Loucy (cell line): Measurements from ENCODE around the gene NEO1.

Source experiments
- H2AFZ ChIP-seq: fragments of 200-600 bp; sonication (generic); 2 replicates; pipeline ENCODE4 v1.6.0; 2016; ENCODE audit warnings: antibody characterized with exemption, mild to moderate bottlenecking, low read length, moderate library complexity
- H3F3A ChIP-seq: fragments of 200-600 bp; 2 replicates; pipeline ENCODE4 v1.6.0; 2016; ENCODE audit warnings: antibody characterized with exemption, low read depth, mild to moderate bottlenecking
- H3K27me3 ChIP-seq: fragments of 200-600 bp; sonication (generic); 2 replicates; pipeline ENCODE4 v1.6.1; 2014; ENCODE audit warnings: low read length, mild to moderate bottlenecking; ENCODE audit not compliant: insufficient read depth, poor library complexity, severe bottlenecking
- H3K36me3 ChIP-seq: fragments of 200-600 bp; sonication (generic); 2 replicates; pipeline ENCODE4 v1.6.1; 2016; ENCODE audit warnings: low read length; ENCODE audit not compliant: insufficient read depth
- H3K4me1 ChIP-seq: fragments of 200-600 bp; sonication (generic); 2 replicates; pipeline ENCODE4 v1.5.1; 2014; ENCODE audit warnings: low read length, mild to moderate bottlenecking; ENCODE audit not compliant: insufficient read depth, poor library complexity, severe bottlenecking
- H3K4me2 ChIP-seq: fragments of 200-600 bp; sonication (generic); 2 replicates; pipeline ENCODE4 v1.6.0; 2014; ENCODE audit warnings: antibody characterized with exemption, low read length, low read depth, mild to moderate bottlenecking; ENCODE audit not compliant: poor library complexity, severe bottlenecking
- H3K4me3 ChIP-seq: fragments of 200-600 bp; sonication (generic); 2 replicates; pipeline ENCODE4 v1.5.1; 2014; ENCODE audit warnings: low read length, mild to moderate bottlenecking, mixed read lengths; ENCODE audit not compliant: poor library complexity, severe bottlenecking
- H3K79me2 ChIP-seq: fragments of 200-600 bp; sonication (generic); 2 replicates; pipeline ENCODE4 v1.6.1; 2014; ENCODE audit warnings: low read length; ENCODE audit not compliant: insufficient read depth
- H3K9ac ChIP-seq: fragments of 200-600 bp; sonication (generic); 2 replicates; pipeline ENCODE4 v1.6.0; 2014; ENCODE audit warnings: mild to moderate bottlenecking, low read depth, low read length, moderate library complexity; ENCODE audit not compliant: poor library complexity, severe bottlenecking
- H3K9me2 ChIP-seq: fragments of 200-600 bp; sonication (generic); replicated peaks from 2 replicates; pipeline ENCODE4 v1.6.1; 2016; ENCODE audit warnings: low read depth, low read length, mixed read lengths
- H3K9me3 ChIP-seq: fragments of 200-600 bp; sonication (generic); 2 replicates; pipeline ENCODE4 v1.6.1; 2014; ENCODE audit warnings: mild to moderate bottlenecking, antibody characterized with exemption, low read length, low read depth; ENCODE audit not compliant: insufficient read depth
- H4K20me1 ChIP-seq: fragments of 200-600 bp; sonication (generic); 2 replicates; pipeline ENCODE4 v1.6.0; 2014; ENCODE audit warnings: antibody characterized with exemption, low read length, mild to moderate bottlenecking; ENCODE audit not compliant: insufficient read depth, poor library complexity, severe bottlenecking
- EZH2phosphoT487 ChIP-seq: fragments of 200-600 bp; IDR thresholded peaks from 2 replicates; pipeline ENCODE4 v1.6.1; 2018; ENCODE audit warnings: antibody characterized with exemption, mild to moderate bottlenecking, moderate library complexity, borderline replicate concordance
- TF ChIP-seq, protein P1 (sequence below): fragments of 200-600 bp; sonication (generic); conservative IDR thresholded peaks from 2 replicates; pipeline ENCODE4 v1.5.1; 2014; ENCODE audit warnings: mild to moderate bottlenecking, antibody characterized with exemption, low read length

The NEO1 gene

GRCh38 chr15:73258271-73259108 is 206.2 kb downstream of the NEO1 start:
- Histone ChIP-seq H3F3A (no peaks in the 10 kb centered on the region), H3K27me3 (no peaks in the 10 kb centered on the region), H3K4me3 (no peak overlapping the region), H3K4me2 (no peak overlapping the region), H3K79me2 (no peaks in the 10 kb centered on the region), H3K36me3 (no peaks in the 10 kb centered on the region), H4K20me1 (no peaks in the 10 kb centered on the region), H3K9ac (no peak overlapping the region), H3K9me3 (no peaks in the 10 kb centered on the region), H3K4me1 (no peaks in the 10 kb centered on the region), H2AFZ (no peak overlapping the region), H3K9me2 (no peaks in the 10 kb centered on the region)
- no peak for TF ChIP-seq EZH2phosphoT487
- TF ChIP-seq, protein P1, sequence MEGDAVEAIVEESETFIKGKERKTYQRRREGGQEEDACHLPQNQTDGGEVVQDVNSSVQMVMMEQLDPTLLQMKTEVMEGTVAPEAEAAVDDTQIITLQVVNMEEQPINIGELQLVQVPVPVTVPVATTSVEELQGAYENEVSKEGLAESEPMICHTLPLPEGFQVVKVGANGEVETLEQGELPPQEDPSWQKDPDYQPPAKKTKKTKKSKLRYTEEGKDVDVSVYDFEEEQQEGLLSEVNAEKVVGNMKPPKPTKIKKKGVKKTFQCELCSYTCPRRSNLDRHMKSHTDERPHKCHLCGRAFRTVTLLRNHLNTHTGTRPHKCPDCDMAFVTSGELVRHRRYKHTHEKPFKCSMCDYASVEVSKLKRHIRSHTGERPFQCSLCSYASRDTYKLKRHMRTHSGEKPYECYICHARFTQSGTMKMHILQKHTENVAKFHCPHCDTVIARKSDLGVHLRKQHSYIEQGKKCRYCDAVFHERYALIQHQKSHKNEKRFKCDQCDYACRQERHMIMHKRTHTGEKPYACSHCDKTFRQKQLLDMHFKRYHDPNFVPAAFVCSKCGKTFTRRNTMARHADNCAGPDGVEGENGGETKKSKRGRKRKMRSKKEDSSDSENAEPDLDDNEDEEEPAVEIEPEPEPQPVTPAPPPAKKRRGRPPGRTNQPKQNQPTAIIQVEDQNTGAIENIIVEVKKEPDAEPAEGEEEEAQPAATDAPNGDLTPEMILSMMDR = no peak

- no peak overlapping the region for H3K4me3 ChIP-seq
- H3F3A ChIP-seq = no peaks in the 10 kb centered on the region
- no peaks in the 10 kb centered on the region for H3K9me2 ChIP-seq
- H3K36me3 ChIP-seq = no peaks in the 10 kb centered on the region
- no peak overlapping the region for H3K4me2 ChIP-seq
- no peaks in the 10 kb centered on the region for H4K20me1 ChIP-seq
- H3K79me2 ChIP-seq = no peaks in the 10 kb centered on the region
- no peak overlapping the region for H2AFZ ChIP-seq
- H3K4me1 ChIP-seq = no peaks in the 10 kb centered on the region
- TF ChIP-seq, protein P1 = no peak
- TF ChIP-seq EZH2phosphoT487 = no peak
- no peaks in the 10 kb centered on the region for H3K9me3 ChIP-seq
- no peak overlapping the region for H3K9ac ChIP-seq
- H3K27me3 ChIP-seq = no peaks in the 10 kb centered on the region
Observed at GRCh38 chr15:73264881-73265280, 212.6 kb downstream of the NEO1 start.

DNA sequence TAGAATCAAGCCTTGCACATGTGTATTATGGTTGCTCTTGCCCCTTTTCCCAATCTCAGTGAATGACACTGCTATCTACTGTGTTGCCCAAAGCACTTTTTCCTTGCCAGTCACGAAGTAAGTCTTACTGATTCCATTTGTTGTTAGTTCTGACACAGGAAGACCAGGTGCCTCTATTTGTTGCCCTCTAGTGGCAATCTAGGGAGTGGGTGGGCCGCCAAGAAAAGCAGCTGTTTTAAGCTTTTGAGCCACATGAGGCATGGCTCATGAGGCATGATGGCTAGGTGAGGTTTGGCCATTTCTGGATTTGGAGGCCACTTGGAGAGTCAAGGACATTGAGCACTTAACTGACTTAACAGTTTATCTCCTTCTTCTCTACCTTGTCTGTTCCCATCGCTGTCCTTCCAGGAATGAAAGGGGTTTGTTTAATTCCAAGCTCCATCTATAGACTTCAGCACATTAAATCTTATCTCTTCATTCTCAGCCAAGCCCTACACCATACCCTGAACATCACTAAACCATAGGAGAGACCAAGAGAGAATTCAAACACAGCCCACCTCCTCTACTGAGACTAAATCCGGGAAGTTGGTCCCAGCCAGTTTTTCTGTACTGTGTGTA is 213.4 kb downstream of the NEO1 start:
- Histone ChIP-seq H3K36me3 (no peaks in the 10 kb centered on the region), H3K9me3 (no peaks in the 10 kb centered on the region), H3F3A (no peaks in the 10 kb centered on the region), H2AFZ (no peak overlapping the region), H3K4me1 (no peaks in the 10 kb centered on the region), H3K4me2 (no peak overlapping the region), H4K20me1 (no peaks in the 10 kb centered on the region), H3K4me3 (no peak overlapping the region), H3K79me2 (no peaks in the 10 kb centered on the region), H3K9ac (no peak overlapping the region), H3K27me3 (no peaks in the 10 kb centered on the region), H3K9me2 (no peaks in the 10 kb centered on the region)
- TF ChIP-seq, protein P1 = peak; percentile 88
- TF ChIP-seq EZH2phosphoT487 = no peak
